DMS 273 (cell line): ENCODE results near the gene CDK17.
"Not testable (repeated sequence)": the region's sequence is repeated elsewhere in the genome, so short reads cannot be mapped to it uniquely, and the experiment has no call there.

ENCODE experiments used
- DNase-seq: peaks from one replicate; lab custom pipeline; 2025; ENCODE audit not compliant: unreplicated experiment; lab: John Stamatoyannopoulos, UW

The CDK17 gene

DNA sequence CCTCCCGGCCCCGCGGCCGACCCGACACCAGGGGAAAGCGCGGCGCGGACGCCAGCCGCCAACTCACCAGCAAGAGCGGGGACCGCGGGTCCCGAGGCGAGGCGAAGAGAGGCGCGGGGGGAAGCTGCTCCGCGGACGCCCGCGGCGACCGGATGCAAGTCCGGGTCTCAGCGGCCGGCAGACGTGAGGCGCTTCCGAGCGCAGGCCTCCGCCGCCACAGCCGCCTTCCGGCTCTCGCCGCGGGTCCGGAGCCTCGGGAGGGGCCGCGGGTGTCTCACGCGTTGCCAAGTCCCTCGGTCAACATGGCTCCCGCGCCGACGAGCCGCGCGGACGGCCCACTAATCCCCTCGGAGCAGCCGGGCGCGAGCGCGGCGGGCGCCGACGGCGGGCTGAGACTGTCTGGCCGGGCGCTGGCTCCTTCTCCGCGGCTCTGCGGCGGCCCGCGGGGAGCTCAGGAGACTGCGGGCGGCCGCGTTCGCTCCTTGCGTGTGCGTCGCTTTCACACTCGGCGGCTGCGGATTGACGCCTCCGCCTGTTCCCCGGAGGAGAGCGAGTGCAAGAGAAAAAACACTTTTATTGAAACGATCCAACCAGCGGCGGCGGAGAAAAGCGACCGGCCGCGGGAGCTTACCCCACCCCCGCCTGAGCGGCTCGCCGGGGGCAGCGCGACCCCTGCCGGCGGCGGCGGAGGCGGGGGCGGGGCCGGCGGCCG is at the start of gene CDK17:
Gene CDK17 (minus strand): TSS at position 521 of the 712 bp plus-strand sequence. CDS start 65,603 bp downstream, outside the sequence.
- peak; percentile 89 for DNase-seq

DNA sequence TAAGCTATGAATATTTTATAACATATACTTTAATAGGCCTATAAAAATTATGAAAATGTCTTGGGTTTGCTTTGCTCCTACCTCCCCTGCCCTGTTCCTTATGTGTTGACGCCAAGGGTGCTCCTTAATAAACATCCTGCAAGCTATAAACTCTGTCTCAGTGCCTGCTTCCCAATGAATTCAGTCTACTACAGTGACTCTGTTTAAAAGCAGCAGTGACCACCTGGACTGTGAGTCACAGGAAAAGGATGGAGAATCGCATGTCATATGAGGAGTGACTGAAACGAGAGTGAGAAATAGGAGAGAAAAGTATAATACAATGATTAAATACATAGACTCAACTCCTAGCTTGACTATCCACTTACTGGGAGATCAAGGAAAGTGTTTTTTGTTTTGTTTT is 48.1 kb upstream of the CDK17 start:
- DNase-seq, result no peak

DNA sequence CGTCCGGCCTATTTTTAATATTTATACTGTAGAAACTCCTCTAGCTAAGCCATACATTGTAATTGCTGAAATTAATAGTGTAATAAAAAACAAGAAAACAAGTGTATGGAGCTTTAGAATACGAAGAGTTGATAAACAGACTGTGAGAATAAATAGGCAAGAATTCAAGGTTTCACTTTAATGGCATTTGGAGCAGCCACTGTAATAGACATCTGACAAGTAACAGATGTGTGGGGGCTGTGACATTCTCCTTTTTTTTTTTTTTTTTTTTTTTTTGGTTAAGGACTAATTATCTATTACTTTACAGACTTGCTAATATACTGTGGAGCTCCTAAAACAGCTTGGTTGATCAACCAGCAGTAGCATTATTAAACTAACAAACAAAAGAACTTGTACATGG is 47.0 kb upstream of the CDK17 start:
- no peak for DNase-seq

DNA sequence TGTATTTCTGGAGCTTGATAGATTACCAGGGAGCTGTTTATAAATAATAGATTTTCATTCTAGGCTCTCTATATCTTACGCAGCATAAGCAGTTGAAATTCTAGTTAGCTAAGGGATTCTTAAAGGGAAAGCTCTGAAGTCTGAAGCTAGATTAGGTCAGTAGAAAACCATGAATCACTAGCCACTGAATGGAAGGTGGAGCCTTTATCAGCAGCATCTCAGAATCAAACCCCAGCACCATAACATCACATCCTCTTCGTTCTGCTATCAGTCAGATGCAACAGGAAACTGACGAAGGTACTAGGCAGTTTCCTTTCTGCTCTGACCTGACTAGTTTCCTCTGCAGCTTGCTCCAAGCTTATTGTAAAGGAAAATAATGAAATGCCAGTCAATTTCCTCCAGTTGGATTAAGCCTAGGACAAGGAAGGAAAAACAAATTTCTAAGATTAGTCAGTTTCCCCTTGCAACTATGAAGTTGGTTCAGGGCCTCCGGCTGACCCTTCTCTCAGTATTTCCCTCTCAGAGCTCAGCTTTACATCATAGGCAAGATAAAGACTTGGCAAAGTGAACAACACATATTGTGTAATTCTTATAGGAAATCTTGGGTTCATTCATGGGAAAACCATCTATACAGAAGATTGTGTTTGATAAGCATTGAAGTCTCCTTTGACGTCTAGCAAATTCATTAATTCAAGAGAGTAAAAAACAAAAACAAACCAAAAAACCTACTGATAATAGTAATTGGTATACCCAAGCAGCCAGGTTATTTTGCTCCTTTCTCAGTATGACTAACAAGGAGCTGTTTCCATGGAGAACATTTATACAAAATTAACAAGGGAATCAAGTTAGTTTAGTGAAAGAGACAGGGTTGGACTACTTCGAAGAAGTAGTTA is 45.7 kb upstream of the CDK17 start:
- no peak for DNase-seq

DNA sequence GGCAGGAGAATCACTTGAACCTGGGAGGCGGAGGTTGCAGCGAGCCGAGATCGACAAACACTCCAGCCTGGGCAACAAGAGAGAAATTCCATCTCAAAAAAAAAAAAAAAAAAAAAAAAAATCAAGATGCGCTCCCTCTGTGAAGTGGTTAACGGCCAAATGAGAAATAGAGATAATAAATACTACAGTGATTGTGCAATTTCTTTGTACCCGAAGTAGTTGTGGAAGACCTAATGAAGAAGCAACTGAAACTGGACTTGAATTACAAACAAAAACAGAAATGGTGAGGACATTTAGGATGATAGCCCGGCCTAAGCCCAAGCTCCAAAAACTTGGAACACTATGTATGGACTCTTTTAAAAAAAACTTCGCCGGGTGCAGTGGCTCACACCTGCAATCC is 44.2 kb upstream of the CDK17 start:
- no peak for DNase-seq

DNA sequence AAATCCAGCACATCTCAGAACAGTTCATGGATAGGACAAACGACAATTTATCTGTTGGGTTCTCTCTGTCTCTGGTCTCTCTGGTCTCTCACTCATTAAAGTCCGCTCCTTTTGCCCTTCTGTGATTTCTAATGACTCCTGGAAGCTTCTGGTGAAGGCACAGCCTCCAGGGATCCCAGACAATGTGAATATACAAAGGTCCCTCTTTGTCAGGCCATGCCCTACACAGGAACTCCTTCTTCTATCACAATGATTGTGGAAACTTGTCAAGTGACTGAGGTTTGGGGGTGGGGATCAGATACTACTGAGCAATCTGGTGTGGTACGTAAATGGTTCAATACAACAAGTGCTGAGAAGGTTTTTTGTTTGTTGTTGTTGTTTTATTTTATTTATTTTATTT is 42.7 kb upstream of the CDK17 start:
- no peak for DNase-seq

DNA sequence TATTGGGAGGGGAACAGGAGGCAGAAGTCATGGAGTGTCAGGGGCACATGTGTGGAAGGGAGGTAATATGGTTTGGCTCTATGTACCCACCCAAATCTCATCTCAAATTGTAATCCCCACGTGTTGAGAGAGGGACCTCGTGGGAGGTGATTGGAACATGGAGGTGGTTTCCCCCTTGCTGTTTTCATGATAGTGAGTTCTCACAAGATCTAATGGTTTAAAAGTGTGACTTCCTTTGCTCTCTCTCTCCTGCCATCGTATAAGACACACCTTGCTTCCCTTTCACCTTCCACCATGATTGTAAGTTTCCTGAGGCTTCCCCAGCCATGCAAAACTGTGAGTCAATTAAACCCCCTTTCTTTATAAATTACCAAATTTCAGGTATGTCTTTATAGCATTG is 41.6 kb upstream of the CDK17 start:
- no peak for DNase-seq

DNA sequence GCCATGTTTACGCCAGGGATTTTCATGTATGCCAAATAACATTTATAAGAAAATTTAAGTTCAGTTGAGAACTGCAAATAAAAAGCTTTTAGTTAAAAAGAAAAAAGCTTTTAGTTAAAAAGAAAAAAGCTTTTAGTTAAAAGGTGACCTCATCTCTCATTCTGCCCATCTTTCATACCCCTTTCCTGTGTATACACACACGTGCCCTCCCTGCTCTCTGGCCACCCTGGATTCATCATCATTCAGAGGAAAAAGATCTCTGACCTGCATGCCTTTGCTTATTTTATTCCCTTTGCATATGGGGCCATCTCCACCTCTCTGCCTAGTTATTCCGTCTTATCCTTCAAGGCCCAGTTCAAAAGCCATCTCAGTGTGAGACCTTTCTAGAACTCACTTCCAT is 38.1 kb upstream of the CDK17 start:
- DNase-seq, result no peak

DNA sequence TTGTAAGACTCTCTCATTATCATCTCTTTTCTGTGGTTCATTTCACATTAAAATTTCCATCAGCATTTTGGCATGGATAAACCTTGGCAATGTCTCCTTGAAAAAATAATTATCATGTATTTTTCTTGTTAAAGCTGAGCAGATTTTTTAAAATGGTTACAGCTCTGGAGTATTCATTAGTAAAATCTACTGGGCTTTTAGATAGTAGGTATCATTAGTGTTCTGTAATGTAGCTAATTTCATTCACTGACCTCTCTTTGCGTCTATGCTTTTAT is 36.9 kb upstream of the CDK17 start:
- no peak for DNase-seq

DNA sequence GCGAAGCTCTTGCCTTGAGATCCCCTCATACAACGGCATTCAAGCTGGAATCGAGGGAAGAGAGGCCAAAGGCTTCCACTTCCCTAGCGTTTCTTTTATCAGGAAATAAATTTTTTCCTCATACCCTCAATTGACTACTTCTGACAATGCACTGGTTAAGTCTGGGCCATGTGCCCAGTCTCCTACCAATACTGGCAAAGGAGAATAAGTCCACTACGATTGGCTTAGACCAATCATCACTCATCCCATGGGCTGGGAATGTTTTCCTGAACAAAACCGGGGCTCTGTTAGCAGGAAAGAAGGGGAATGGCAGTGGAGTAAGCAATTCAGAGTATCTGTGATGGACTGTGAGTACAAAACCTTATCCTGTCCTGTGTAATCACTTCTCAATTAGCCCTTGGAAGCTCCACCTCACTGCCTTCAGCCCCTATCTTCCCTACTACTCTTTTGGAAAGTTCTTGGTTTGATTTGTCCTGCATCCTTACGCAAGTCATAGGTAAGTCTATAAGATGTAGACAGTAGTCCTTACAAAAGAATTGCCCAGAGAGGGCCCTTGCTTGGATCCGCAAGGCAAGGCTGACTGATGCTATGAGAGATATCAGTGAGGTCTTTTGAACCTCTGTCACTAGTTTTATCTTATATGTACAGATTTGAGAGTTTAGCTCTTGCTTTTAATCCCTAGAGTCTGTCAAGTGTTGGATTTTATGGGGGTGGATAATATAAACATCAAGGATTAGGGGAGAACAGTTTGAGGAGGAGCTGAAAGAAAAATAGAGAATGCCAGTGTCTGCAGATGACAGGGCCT is 36.3 kb upstream of the CDK17 start:
- DNase-seq, result no peak

DNA sequence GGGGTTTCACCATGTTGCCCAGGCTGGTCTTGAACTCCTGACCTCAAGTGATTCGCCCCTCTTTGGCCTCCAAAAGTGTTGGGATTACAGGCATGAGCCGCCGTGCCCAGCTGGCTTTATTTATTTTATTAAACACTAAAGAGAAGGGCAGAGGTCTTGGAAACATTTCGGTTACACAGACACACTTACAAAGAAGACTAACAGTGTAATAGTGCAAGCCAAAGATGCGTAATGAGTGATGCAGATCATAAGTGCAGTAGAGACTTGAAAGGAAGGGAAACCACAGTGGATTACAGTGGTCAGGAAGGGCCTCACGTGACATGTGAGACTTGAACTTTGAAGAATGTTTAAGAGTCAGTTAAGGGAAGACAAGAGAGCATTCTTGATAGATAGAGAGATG is 33.9 kb upstream of the CDK17 start:
- DNase-seq, result no peak

DNA sequence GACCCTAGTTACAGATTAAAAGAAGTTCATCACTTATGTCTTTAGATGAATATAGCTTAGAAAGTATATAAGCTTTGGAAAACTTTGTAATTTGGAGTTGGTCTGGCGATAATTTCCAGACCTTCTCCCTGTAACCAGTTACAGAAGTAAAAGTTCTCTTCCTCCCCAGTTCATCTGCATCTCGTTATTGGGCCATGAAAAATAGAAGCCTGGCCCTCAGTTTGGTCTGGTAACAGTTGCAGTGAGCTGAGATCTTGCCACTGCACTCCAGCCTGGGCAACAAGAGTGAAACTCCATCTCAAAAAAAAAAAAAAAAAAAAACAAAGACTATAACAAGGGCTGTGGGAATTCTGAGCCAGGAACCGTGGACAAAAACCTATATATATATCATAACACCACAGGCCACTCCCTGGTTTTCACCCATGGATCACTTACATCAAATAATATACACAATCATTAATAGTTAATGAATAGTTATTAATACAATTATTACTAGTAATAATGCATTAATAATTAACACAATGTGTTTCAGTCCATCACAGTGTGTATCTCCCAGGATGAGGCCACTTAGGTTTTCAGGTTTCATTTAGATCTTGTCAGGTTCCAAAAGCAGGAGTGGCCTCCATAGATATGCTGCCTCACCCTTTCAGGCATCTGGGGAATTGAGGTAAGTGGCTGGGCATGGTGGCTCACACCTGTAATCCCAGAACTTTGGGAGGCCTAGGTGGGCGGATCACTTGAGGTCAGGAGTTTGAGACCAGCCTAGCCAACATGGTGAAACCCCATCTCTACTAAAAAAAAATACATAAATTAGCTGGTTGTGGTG is 32.5 kb upstream of the CDK17 start:
- not testable (repeated sequence) for DNase-seq

DNA sequence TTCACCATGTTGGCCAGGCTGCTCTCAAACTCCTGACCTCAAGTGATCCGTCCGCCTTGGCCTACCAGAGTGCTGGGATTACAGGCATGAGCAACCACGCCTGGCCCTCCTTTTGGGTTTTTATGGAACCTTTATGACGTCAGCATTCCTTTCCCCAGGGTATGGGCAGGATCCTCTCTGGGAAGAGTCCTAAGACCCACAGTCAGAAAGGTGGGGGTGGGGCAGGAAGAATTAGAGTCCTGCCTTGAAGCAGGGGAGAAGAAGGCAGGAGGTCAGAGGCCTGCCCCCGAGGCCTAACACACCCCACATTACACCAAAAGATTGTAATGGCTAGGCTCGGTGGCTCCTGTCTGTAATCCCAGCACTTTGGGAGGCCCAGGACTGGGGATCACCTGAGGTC is 30.8 kb upstream of the CDK17 start:
- no peak for DNase-seq

DNA sequence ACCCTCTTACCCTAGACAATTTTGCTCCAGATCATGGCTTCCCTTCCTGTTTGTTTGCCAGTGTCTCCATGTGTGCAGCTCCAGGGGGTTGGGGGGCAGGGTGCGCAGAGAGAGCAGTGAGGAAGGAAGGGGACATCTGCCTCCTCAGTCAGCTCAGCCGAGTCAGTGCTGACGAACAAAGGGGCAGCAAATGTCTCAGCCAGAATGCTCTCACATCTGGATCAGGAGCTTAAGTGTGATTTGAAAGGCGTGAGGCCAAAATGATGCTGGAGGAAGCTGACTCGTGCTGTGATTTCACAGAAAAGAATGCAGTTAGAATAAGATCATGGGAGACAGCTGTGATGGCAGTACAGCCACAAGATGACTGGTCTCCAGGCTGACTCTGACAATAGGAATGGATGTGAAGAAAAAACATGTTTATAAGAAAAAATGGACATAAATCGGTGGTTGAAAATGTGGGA is 27.1 kb upstream of the CDK17 start:
- peak; percentile 67 for DNase-seq

DNA sequence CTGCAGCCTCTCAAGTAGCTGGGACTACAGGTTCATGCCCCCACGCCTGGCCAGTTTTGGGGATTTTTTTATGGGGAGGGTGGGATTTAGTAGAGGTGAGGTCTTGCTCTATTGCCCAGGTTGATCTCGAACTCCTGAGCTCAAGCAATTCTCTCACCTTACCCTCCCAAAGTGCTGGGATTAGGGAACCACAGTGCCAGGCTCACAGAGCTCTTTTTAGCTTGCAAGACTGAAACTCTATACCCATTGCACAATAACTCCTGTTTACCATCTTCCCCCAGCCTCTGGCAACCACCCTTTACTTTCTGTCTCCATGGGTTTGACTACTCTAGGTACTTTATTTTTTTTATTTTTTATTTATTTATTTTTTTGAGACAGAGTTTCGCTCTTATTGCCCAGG is 25.7 kb upstream of the CDK17 start:
- DNase-seq, result peak; percentile 9

DNA sequence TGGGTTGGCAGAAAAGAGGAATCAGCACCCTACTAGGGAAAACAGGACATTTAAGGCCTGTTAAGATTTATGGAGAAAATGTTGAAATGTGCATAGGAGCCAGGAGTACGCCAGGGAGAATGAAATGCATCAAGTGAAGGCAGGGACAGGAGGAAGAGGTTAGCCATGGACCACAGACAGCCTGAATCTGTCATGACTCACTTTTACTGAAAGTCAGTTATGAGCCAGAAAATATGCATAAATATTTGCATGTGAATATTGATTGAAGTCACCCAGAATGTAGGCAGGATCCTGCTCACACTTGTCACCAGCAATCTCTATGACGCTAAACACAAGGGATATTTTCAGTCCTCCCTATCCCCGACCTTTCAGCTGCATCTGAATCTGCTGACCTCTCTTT is 25.1 kb upstream of the CDK17 start:
- DNase-seq, result no peak

DNA sequence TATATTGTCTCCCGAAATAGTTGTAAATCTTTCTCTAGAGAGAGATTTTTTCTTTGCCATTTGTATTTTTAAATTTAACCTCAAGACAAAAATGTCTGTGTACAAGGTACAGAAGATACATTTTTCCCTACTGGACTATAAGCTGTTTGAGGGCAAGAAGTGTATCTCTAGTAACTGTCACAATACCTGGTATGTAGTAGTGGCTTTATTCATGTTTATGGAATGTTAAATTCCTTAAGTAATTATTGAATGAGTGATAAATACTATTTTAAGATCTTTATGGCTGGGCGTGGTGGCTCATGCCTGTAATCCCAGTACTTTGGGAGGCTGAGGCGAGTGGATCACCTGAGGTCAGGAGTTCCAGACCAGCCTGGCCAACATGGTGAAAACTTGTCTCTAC is 24.4 kb upstream of the CDK17 start:
- no peak for DNase-seq

DNA sequence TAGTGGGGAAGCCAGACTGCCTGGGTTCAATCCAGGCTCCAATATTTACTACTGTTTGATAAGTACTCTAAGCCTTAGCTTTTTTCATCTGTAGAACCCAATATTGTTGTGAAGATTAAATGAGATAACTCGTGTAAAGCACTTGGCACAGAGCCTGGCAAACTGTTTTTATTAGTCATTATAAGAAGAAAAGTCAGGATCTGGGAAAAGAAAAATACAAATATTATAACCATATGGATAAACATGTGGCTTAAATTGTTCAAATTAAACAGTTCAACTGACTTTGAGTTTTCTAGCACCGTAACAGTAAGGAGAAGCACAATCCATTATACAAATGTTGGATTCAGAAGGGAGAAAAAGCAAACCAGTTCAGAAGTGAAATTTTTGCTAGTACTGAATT is 22.0 kb upstream of the CDK17 start:
- DNase-seq, result no peak

DNA sequence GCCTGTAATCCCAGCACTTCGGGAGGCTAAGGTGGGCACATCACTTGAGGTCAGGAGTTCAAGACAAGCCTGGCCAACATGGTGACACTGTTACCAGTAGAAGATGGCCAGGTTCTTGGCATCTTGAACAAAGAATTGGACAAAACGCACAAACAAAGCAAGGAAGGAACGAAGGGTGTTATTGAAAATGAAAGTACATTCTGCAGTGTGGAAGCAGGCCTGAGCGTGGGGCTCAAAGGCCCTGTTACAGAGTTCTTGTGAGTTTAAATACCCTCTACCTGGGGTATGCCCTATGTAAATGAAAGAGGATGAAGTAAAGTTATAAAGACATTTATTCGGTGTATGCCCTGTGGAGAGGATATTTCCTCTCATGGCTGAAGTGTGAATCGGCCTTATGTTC is 20.8 kb upstream of the CDK17 start:
- no peak for DNase-seq

DNA sequence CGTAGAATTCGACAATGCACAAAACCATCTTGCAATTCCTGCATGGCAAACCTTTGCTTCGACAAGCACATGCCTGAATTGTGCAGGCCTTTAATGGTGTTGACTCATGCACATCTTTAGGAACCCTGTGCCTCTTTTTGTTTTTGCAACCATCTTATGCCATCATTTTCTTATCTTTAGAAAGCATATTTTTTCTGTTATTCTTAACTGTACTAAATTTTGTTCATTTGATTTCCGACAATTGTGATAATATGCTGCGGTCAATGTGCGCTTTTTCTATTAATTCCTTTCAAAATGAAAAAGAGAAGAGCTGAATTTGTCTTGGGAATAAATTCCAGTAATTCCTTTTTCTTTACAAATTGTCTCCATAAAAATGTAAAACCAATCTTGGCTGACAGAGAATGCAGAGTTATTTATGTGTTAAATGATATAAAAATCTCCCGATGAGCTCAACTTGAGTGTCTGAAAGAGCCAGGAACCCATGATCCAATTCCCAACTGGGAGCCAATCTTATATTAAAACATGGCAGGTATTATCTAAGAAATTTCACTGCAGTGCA is 20.1 kb upstream of the CDK17 start:
- DNase-seq, result no peak
